HEK293T (cell line): Measurements from ENCODE around the gene LACTBL1.
"Not testable (repeated sequence)": the region's sequence is repeated elsewhere in the genome, so short reads cannot be mapped to it uniquely, and the experiment has no call there.

Experiments
- CTCF ChIA-PET: fragments of 350-600 bp; formaldehyde crosslinking; extraction: SDS; loops from one replicate; lab custom pipeline; 2021; ENCODE audit warnings: antibody characterized with exemption, inconsistent platforms; lab: Yijun Ruan, JAX
- POLR2A ChIA-PET: fragments of 350-600 bp; formaldehyde crosslinking; extraction: SDS; loops from one replicate; lab custom pipeline; 2020; ENCODE audit warnings: antibody characterized with exemption, inconsistent platforms; lab: Yijun Ruan, JAX
- DNase-seq: peaks from one replicate; pipeline ENCODE4 v3.0.0; 2012; ENCODE audit warnings: mixed read lengths; ENCODE audit errors: extremely low spot score
- ARNT ChIP-seq: fragments of 450-650 bp; IDR thresholded peaks from 2 replicates; pipeline ENCODE4 v1.6.1; 2017; ENCODE audit warnings: mild to moderate bottlenecking
- BHLHE40 ChIP-seq: fragments of 450-650 bp; IDR thresholded peaks from 2 replicates; pipeline ENCODE4 v1.6.1; 2016; ENCODE audit warnings: mild to moderate bottlenecking, moderate library complexity, borderline replicate concordance
- CTBP1 ChIP-seq: fragments of 450-650 bp; IDR thresholded peaks from 2 replicates; pipeline ENCODE4 v1.6.1; 2016; ENCODE audit warnings: borderline replicate concordance
- ELF4 ChIP-seq: fragments of 450-650 bp; IDR thresholded peaks from 2 replicates; pipeline ENCODE4 v1.6.1; 2017; ENCODE audit warnings: antibody characterized with exemption
- FOXA1 ChIP-seq: fragments of 450-650 bp; IDR thresholded peaks from 2 replicates; pipeline ENCODE4 v1.6.1; 2016; ENCODE audit warnings: mild to moderate bottlenecking
- FOXK2 ChIP-seq: fragments of 450-650 bp; IDR thresholded peaks from 2 replicates; pipeline ENCODE4 v1.6.1; 2016; ENCODE audit warnings: mild to moderate bottlenecking
- FOXM1 ChIP-seq: fragments of 450-650 bp; IDR thresholded peaks from 2 replicates; pipeline ENCODE4 v1.6.1; 2017; ENCODE audit warnings: mild to moderate bottlenecking, borderline replicate concordance
- HDGF ChIP-seq: fragments of 450-650 bp; IDR thresholded peaks from 2 replicates; pipeline ENCODE4 v1.6.1; 2017; ENCODE audit warnings: antibody characterized with exemption, borderline replicate concordance
- L3MBTL2 ChIP-seq: fragments of 450-650 bp; conservative IDR thresholded peaks from 2 replicates; pipeline ENCODE4 v1.6.1; 2016; ENCODE audit warnings: mild to moderate bottlenecking
- LEF1 ChIP-seq: fragments of 450-650 bp; IDR thresholded peaks from 2 replicates; pipeline ENCODE4 v1.6.1; 2017; ENCODE audit warnings: mild to moderate bottlenecking, borderline replicate concordance
- NFRKB ChIP-seq: fragments of 450-650 bp; IDR thresholded peaks from 2 replicates; pipeline ENCODE4 v1.6.1; 2016; ENCODE audit warnings: mild to moderate bottlenecking, moderate library complexity
- PKNOX1 ChIP-seq: fragments of 450-650 bp; IDR thresholded peaks from 2 replicates; pipeline ENCODE4 v1.6.1; 2016
- SP1 ChIP-seq: fragments of 450-650 bp; IDR thresholded peaks from 2 replicates; pipeline ENCODE4 v1.6.1; 2017
- SUZ12 ChIP-seq: fragments of 450-650 bp; IDR thresholded peaks from 2 replicates; pipeline ENCODE4 v1.6.1; 2016; ENCODE audit warnings: mild to moderate bottlenecking
- TARDBP ChIP-seq: fragments of 450-650 bp; IDR thresholded peaks from 2 replicates; pipeline ENCODE4 v1.6.1; 2016
- ZNF384 ChIP-seq: fragments of 450-650 bp; IDR thresholded peaks from 2 replicates; pipeline ENCODE4 v1.6.1; 2016

LACTBL1 gene

GRCh38 chr1:23013657-23014056 lies 41.0 kb upstream of the LACTBL1 start:
- no peak for DNase-seq
- no peak for TF ChIP-seq HDGF
- TF ChIP-seq TARDBP, result no peak
- no peak for TF ChIP-seq NFRKB
- TF ChIP-seq ZNF384, result no peak
- no peak for TF ChIP-seq LEF1
- no peak for TF ChIP-seq BHLHE40
- no peak for TF ChIP-seq SUZ12
- TF ChIP-seq FOXA1, result no peak
- no peak for TF ChIP-seq SP1
- TF ChIP-seq PKNOX1, result no peak
- no peak for TF ChIP-seq L3MBTL2
- TF ChIP-seq FOXK2, result no peak
- TF ChIP-seq ELF4, result no peak
- no peak for TF ChIP-seq ARNT
- TF ChIP-seq CTBP1, result no peak
- no peak for TF ChIP-seq FOXM1
- POLR2A ChIA-PET, result no interaction called here
- CTCF ChIA-PET, result no interaction called here

GRCh38 chr1:23010025-23010424 lies 37.4 kb upstream of the LACTBL1 start:
- DNase-seq, CTCF ChIA-PET: not testable (repeated sequence)
- POLR2A ChIA-PET, result interaction anchor here (2.1 kb wide), 1 partner anchor 9 kb away, joined by 7 read pairs; the partner anchor contains the start of gene KDM1A

- TF ChIP-seq NFRKB (no peak), CTBP1 (no peak), PKNOX1 (no peak), ELF4 (no peak), FOXK2 (no peak), FOXM1 (no peak), HDGF (no peak), ZNF384 (no peak), FOXA1 (no peak), TARDBP (no peak), ARNT (no peak), L3MBTL2 (no peak)
- no peak for DNase-seq
- CTCF ChIA-PET, result no interaction called here
- POLR2A ChIA-PET, result interaction anchor here (2.1 kb wide), 1 partner anchor 10 kb away, joined by 7 read pairs; the partner anchor contains the start of gene KDM1A
Measured at GRCh38 chr1:23008901-23009300, 36.2 kb upstream of the LACTBL1 start.

- ChIA-PET POLR2A (no interaction called here), CTCF (no interaction called here)
- no peak for DNase-seq
Measured at GRCh38 chr1:23007106-23007505, 34.4 kb upstream of the LACTBL1 start.

GRCh38 chr1:23004769-23005168 lies 32.1 kb upstream of the LACTBL1 start:
- CTCF ChIA-PET, POLR2A ChIA-PET, DNase-seq: not testable (repeated sequence)

More at GRCh38 chr1:23007106-23007505, 34.4 kb upstream of the LACTBL1 start:
- no peak for TF ChIP-seq HDGF

- no peak for TF ChIP-seq CTBP1
- ChIA-PET POLR2A (no interaction called here), CTCF (no interaction called here)
- no peak for DNase-seq
Measured at GRCh38 chr1:23004112-23004511, 31.4 kb upstream of the LACTBL1 start.

- CTCF ChIA-PET, POLR2A ChIA-PET, DNase-seq: not testable (repeated sequence)
Measured at GRCh38 chr1:23002218-23002617, 29.6 kb upstream of the LACTBL1 start.

- CTCF ChIA-PET, result not testable (repeated sequence)
Measured at GRCh38 chr1:23000133-23000532, 27.5 kb upstream of the LACTBL1 start.

GRCh38 chr1:22997528-22997927 lies 24.9 kb upstream of the LACTBL1 start:
- DNase-seq, POLR2A ChIA-PET, CTCF ChIA-PET: not testable (repeated sequence)

More at GRCh38 chr1:23000133-23000532, 27.5 kb upstream of the LACTBL1 start:
- POLR2A ChIA-PET, DNase-seq: not testable (repeated sequence)

GRCh38 chr1:22995774-22996173 lies 23.1 kb upstream of the LACTBL1 start:
- ChIA-PET POLR2A (no interaction called here), CTCF (interaction anchor here (0.6 kb wide), 1 partner anchor 181 kb away, joined by 3 read pairs; no protein-coding TSS in a partner anchor)
- no peak for DNase-seq
- no peak for TF ChIP-seq ELF4
- TF ChIP-seq BHLHE40, result no peak
- TF ChIP-seq HDGF, result no peak
- TF ChIP-seq SUZ12, result no peak
- no peak for TF ChIP-seq L3MBTL2
- no peak for TF ChIP-seq SP1
- TF ChIP-seq ZNF384, result no peak
- no peak for TF ChIP-seq FOXK2
- TF ChIP-seq FOXA1, result no peak

- POLR2A ChIA-PET, result interaction anchor here (0.6 to 0.7 kb wide), 2 partner anchors 106 to 177 kb away, joined by 3 read pairs; no protein-coding TSS in a partner anchor
- CTCF ChIA-PET, DNase-seq: not testable (repeated sequence)
Measured at GRCh38 chr1:22993220-22993795, 20.6 kb upstream of the LACTBL1 start.

- CTCF ChIA-PET, DNase-seq: not testable (repeated sequence)
- POLR2A ChIA-PET, result interaction anchor here (0.7 kb wide), 1 partner anchor 178 kb away, joined by 3 read pairs; no protein-coding TSS in a partner anchor
Measured at GRCh38 chr1:22992384-22992783, 19.7 kb upstream of the LACTBL1 start.
